ENCODE data around the gene CDKL5.

- TF ChIP-seq EZH2 (IDR thresholded peaks at IDR 0.05) (no peak), FOXP2 (optimal IDR thresholded peaks at IDR 0.05; ENCODE audit: control extremely low read depth, extremely low read length, insufficient read depth) (no peak)
These were observed 23.0 kb downstream of the CDKL5 start for GRCh38 chrX:18448416-18448815.

Data from SK-N-MC (cell line).